Amniotic epithelial cell (primary cell): ENCODE measurements around the gene PRC1.
"Not testable (repeated sequence)": the region's sequence is repeated elsewhere in the genome, so short reads cannot be mapped to it uniquely, and the experiment has no call there.

ENCODE experiments used
- DNase-seq: peaks from one replicate; pipeline ENCODE4 v3.0.0-alpha.2; 2010; ENCODE audit warnings: low read depth

PRC1 gene

GRCh38 chr15:90994417-90995311 is at the start of gene PRC1:
PRC1 (minus strand) TSS chr15:90994535; CDS start chr15:90994417, 118 bp downstream.
- DNase-seq = peak; percentile 94

GRCh38 chr15:91043202-91043874 is 49.0 kb upstream of the PRC1 start:
- no peak for DNase-seq

- no peak for DNase-seq
Observed at GRCh38 chr15:91040856-91041255, 46.5 kb upstream of the PRC1 start.

- no peak for DNase-seq
Observed at GRCh38 chr15:91039996-91040395, 45.7 kb upstream of the PRC1 start.

GRCh38 chr15:91032919-91033803 is 38.8 kb upstream of the PRC1 start:
- DNase-seq = peak; percentile 12

- no peak for DNase-seq
Observed at GRCh38 chr15:91031796-91032195, 37.5 kb upstream of the PRC1 start.

GRCh38 chr15:91027677-91028076 is 33.3 kb upstream of the PRC1 start:
- DNase-seq = no peak

GRCh38 chr15:91023720-91024119 is 29.4 kb upstream of the PRC1 start:
- no peak for DNase-seq

GRCh38 chr15:91022832-91023129 is 28.4 kb upstream of the PRC1 start:
- no peak for DNase-seq

GRCh38 chr15:91022075-91022831 is 27.9 kb upstream of the PRC1 start, which contains the start of gene VPS33B:
VPS33B (minus strand) TSS chr15:91022594; CDS start chr15:91022249, 345 bp downstream.
- DNase-seq = peak; percentile 73

GRCh38 chr15:91021516-91022074 is 27.3 kb upstream of the PRC1 start:
- peak; percentile 24 for DNase-seq

- no peak for DNase-seq
Observed at GRCh38 chr15:91018158-91018557, 23.8 kb upstream of the PRC1 start.

- DNase-seq = no peak
Observed at GRCh38 chr15:91017716-91018115, 23.4 kb upstream of the PRC1 start.

GRCh38 chr15:91013701-91014100 is 19.4 kb upstream of the PRC1 start:
- DNase-seq = not testable (repeated sequence)

- DNase-seq = no peak
Observed at GRCh38 chr15:91007266-91007665, 12.9 kb upstream of the PRC1 start.

GRCh38 chr15:91001209-91001608 is 6.9 kb upstream of the PRC1 start:
- no peak for DNase-seq

- DNase-seq = no peak
Observed at GRCh38 chr15:90998737-90999136, 4.4 kb upstream of the PRC1 start.

- no peak for DNase-seq
Observed at GRCh38 chr15:90994059-90994416, 297 bp downstream of the PRC1 start.

- DNase-seq = no peak
Observed at GRCh38 chr15:90991587-90992285, 2.6 kb downstream of the PRC1 start.

- no peak for DNase-seq
Observed at GRCh38 chr15:90990446-90990845, 3.9 kb downstream of the PRC1 start.
